SK-N-SH (cell line): ENCODE data around the gene KCNJ5. TPM values are rescaled to one million over a fixed set of nuclear protein-coding genes. Genes with fewer than 3 reads are reported as not detected.

ENCODE experiments used
- CTCF ChIA-PET: fragments of 300-600, 350-600 bp; formaldehyde crosslinking; extraction: SDS; loops from one replicate; lab custom pipeline; 2021; lab: Yijun Ruan, JAX
- POLR2A ChIA-PET: fragments of 350-600 bp; sonication (Branson Sonifier 250); formaldehyde crosslinking; extraction: SDS; loops from one replicate; lab custom pipeline; 2020; ENCODE audit warnings: antibody characterized with exemption, inconsistent platforms; lab: Yijun Ruan, JAX
- DNase-seq: peaks from one replicate; pipeline ENCODE4 v3.0.0; 2012
- H2AFZ ChIP-seq: fragments of 200-600 bp; sonication (generic); 2 replicates; pipeline ENCODE4 v1.8.1; 2016; ENCODE audit warnings: antibody characterized with exemption, mild to moderate bottlenecking, low read depth
- H3F3A ChIP-seq: fragments of 200-600 bp; sonication (generic); replicated peaks from 2 replicates; pipeline ENCODE3; 2016; ENCODE audit warnings: antibody characterized with exemption, mild to moderate bottlenecking; ENCODE audit not compliant: insufficient read depth
- H3K27ac ChIP-seq, 2 experiments: fragments of 200-500 bp in 1 of 2; fragments of 200-600 bp in 1 of 2; sonication (Bioruptor generic) in 1 of 2; sonication (generic), shearing (Covaris generic) in 1 of 2; 2 replicates each; pipeline versions ENCODE4 v1.5.1 to v1.6.1; 2014 to 2016; ENCODE audit warnings: low read depth in 2 of 2, inconsistent platforms in 1 of 2, low read length in 1 of 2, mild to moderate bottlenecking in 1 of 2, mixed read lengths in 1 of 2
- H3K27me3 ChIP-seq: fragments of 200-600 bp; sonication (generic), shearing (Covaris generic); 2 replicates; pipeline ENCODE4 v1.6.1; 2016; ENCODE audit warnings: mixed run types; ENCODE audit not compliant: insufficient read depth
- H3K36me3 ChIP-seq, 2 experiments: fragments of 200-500 bp in 1 of 2; fragments of 200-600 bp in 1 of 2; sonication (Bioruptor generic) in 1 of 2; sonication (generic) in 1 of 2; replicated peaks in 1 of 2; 2 replicates each; pipeline versions ENCODE3 to v1.5.1; 2014 to 2016; ENCODE audit warnings: low read length in 1 of 2, mild to moderate bottlenecking in 1 of 2; ENCODE audit not compliant: insufficient read depth in 2 of 2, control insufficient read depth in 1 of 2
- H3K4me1 ChIP-seq, 2 experiments: fragments of 200-500 bp in 1 of 2; fragments of 200-600 bp in 1 of 2; sonication (Bioruptor generic) in 1 of 2; sonication (generic), shearing (Covaris generic) in 1 of 2; 2 replicates each; pipeline versions ENCODE4 v1.5.1 to v1.6.1; 2014 to 2016; ENCODE audit warnings: low read depth in 1 of 2, low read length in 1 of 2, mixed run types in 1 of 2; ENCODE audit not compliant: insufficient read depth in 2 of 2, control insufficient read depth in 1 of 2
- H3K4me2 ChIP-seq: fragments of 200-600 bp; sonication (generic), shearing (Covaris generic); 2 replicates; pipeline ENCODE4 v1.6.1; 2017; ENCODE audit warnings: mixed run types
- H3K4me3 ChIP-seq, 2 experiments: fragments of 200-500 bp in 1 of 2; fragments of 200-600 bp in 1 of 2; sonication (Bioruptor generic) in 1 of 2; sonication (generic), shearing (Covaris generic) in 1 of 2; 2 replicates each; pipeline versions ENCODE4 v1.5.1 to v1.8.1; 2014 to 2016; ENCODE audit warnings: low read depth in 2 of 2, inconsistent platforms in 1 of 2, low read length in 1 of 2, mild to moderate bottlenecking in 1 of 2, mixed read lengths in 1 of 2, moderate library complexity in 1 of 2
- H3K79me2 ChIP-seq: fragments of 200-600 bp; sonication (generic); 2 replicates; pipeline ENCODE4 v1.8.1; 2017; ENCODE audit warnings: mild to moderate bottlenecking; ENCODE audit not compliant: insufficient read depth
- H3K9ac ChIP-seq: fragments of 200-600 bp; sonication (generic); 2 replicates; pipeline ENCODE4 v1.6.1; 2017; ENCODE audit warnings: mixed run types
- H3K9me2 ChIP-seq: fragments of 200-600 bp; sonication (generic); 2 replicates; pipeline ENCODE4 v1.6.1; 2017; ENCODE audit warnings: mixed run types
- H3K9me3 ChIP-seq: fragments of 200-600 bp; sonication (generic); 2 replicates; pipeline ENCODE4 v1.6.1; 2017; ENCODE audit warnings: mixed run types, mild to moderate bottlenecking, moderate library complexity
- H4K20me1 ChIP-seq: fragments of 200-600 bp; sonication (generic); 2 replicates; pipeline ENCODE4 v1.6.1; 2017; ENCODE audit warnings: mild to moderate bottlenecking, mixed run types; ENCODE audit not compliant: insufficient read depth
- CTCF ChIP-seq: fragments of 200-600 bp; sonication (generic); IDR thresholded peaks from 2 replicates; pipeline ENCODE4 v1.6.1; 2017; ENCODE audit warnings: antibody characterized with exemption, mild to moderate bottlenecking, moderate library complexity
- ELF1 ChIP-seq: IDR thresholded peaks from 2 replicates; pipeline ENCODE4 v1.4.0; 2012
- FOXM1 ChIP-seq: IDR thresholded peaks from 2 replicates; pipeline ENCODE4 v1.4.0; 2012; ENCODE audit warnings: low read depth, mild to moderate bottlenecking
- MXI1 ChIP-seq: IDR thresholded peaks from 2 replicates; pipeline ENCODE4 v1.6.1; 2012; ENCODE audit warnings: mild to moderate bottlenecking, low read depth, low read length, improper control_type of control experiment
- NFIC ChIP-seq: IDR thresholded peaks from 2 replicates; pipeline ENCODE4 v1.4.0; 2012; ENCODE audit warnings: borderline replicate concordance
- POLR2AphosphoS5 ChIP-seq: IDR thresholded peaks from 2 replicates; pipeline ENCODE4 v1.6.1; 2012; ENCODE audit warnings: low read depth, low read length
- RFX5 ChIP-seq: IDR thresholded peaks from 2 replicates; pipeline ENCODE4 v1.6.1; 2012; ENCODE audit warnings: mild to moderate bottlenecking, improper control_type of control experiment, low read length
- RXRA ChIP-seq: IDR thresholded peaks from 2 replicates; pipeline ENCODE4 v1.4.0; 2012; ENCODE audit warnings: low read depth, mild to moderate bottlenecking, borderline replicate concordance
- SMC3 ChIP-seq: IDR thresholded peaks from 2 replicates; pipeline ENCODE4 v1.6.1; 2012; ENCODE audit warnings: low read depth, low read length, improper control_type of control experiment
- TCF12 ChIP-seq: IDR thresholded peaks from 2 replicates; pipeline ENCODE4 v1.4.0; 2012
- TEAD4 ChIP-seq: IDR thresholded peaks from 2 replicates; pipeline ENCODE4 v1.4.0; 2012; ENCODE audit warnings: mild to moderate bottlenecking, borderline replicate concordance; ENCODE audit not compliant: insufficient read depth
- YY1 ChIP-seq: IDR thresholded peaks from 2 replicates; pipeline ENCODE4 v1.4.0; 2012; ENCODE audit warnings: low read depth, mild to moderate bottlenecking
- ZBTB33 ChIP-seq: IDR thresholded peaks from 2 replicates; pipeline ENCODE4 v1.4.0; 2012; ENCODE audit warnings: low read depth, borderline replicate concordance
- WGBS: methylation state at CpG from one replicate; pipeline ENCODE4 v1.1.6; 2017; ENCODE audit warnings: low lambda C conversion rate; 5-methylcytosine and 5-hydroxymethylcytosine counted together
- polyA plus RNA-seq, 3 experiments: library from polyadenylated mRNA; depleted of rRNA; stranded (reverse); fragments of >200 nt; gene quantifications; 2 replicates each; pipeline ENCODE4 v1.2.3, GENCODE V29; 2012

The KCNJ5 gene
- polyA plus RNA-seq, 1 of the 3 experiments (the other 2 are of a cell fraction) = 0.03 TPM

- TF ChIP-seq MXI1 = no peak
These were observed 36.7 kb downstream of the KCNJ5 start (continued) for GRCh38 chr11:128927683-128928336.

GRCh38 chr11:128928400-128928799 is 37.2 kb downstream of the KCNJ5 start:
- Histone ChIP-seq H3K4me1 (peaks cover 0 to 7% of the 10 kb centered on the region in 2 experiments; a peak in 1 of 4 replicates), H3F3A (no peaks in the 10 kb centered on the region), H3K4me3 (no peak overlapping the region), H3K27me3 (peaks cover 5% of the 10 kb centered on the region; the same call in 1 of the 2 replicates), H3K36me3 (no peaks in the 10 kb centered on the region), H3K9me2 (no peaks in the 10 kb centered on the region), H4K20me1 (no peaks in the 10 kb centered on the region), H2AFZ (no peak overlapping the region), H3K9me3 (no peaks in the 10 kb centered on the region), H3K27ac (no peak overlapping the region), H3K9ac (no peak overlapping the region), H3K79me2 (no peaks in the 10 kb centered on the region), H3K4me2 (no peak overlapping the region)
- WGBS = 74% methylated on average over 5 of the region's 5 CpGs
- no peak for DNase-seq
- TF ChIP-seq ZBTB33 = no peak
- no peak for TF ChIP-seq RFX5
- TF ChIP-seq TCF12 = no peak
- TF ChIP-seq POLR2AphosphoS5 = no peak
- no peak for TF ChIP-seq FOXM1
- no peak for TF ChIP-seq MXI1
- no peak for TF ChIP-seq TEAD4
- no peak for TF ChIP-seq RXRA
- TF ChIP-seq NFIC = no peak
- TF ChIP-seq ELF1 = no peak
- TF ChIP-seq CTCF = no peak
- no peak for TF ChIP-seq YY1
- TF ChIP-seq SMC3 = no peak
- ChIA-PET POLR2A (no interaction called here), CTCF (interaction anchor here (1.6 to 2.5 kb wide), 3 partner anchors 28 to 43 kb away, joined by 4 to 14 read pairs (median 7); no protein-coding TSS in a partner anchor)
